HG02852 (cell line): ENCODE measurements around the gene FRMD1.

Experiments used
- ATAC-seq: cut with Tn5 transposase; IDR thresholded peaks from one replicate; pipeline ENCODE4 v1.9.1; 2021; ENCODE audit warnings: mild to moderate bottlenecking, moderate library complexity; ENCODE audit not compliant: unreplicated experiment

FRMD1 gene

GRCh38 chr6:168096271-168096764 lies 17.3 kb upstream of the FRMD1 start:
- ATAC-seq, result no peak

DNA sequence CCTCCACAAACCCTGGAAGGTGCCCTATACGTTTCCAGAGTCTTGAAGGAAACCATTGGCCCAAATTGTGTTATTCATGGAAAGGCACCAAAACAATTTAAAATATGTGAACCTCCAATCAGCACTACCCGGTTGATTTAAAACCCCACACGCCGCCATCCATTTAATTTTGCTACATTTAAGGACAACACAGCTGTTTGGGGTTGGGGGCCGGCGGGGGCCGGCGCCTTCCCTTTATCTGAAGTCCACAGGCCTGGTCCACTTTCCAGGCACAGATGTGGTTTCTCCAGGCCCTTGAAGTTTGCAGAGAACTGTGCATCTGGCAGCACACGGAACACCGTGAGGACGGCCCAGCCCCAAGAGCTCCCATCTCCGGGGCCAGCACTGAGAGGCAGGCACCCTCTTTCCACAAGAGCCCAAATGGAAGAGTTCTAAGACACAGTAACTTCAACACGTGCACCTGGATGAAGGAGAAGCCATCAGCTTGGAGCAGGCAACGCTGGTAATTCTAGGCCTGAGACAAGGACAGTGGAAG lies 16.8 kb upstream of the FRMD1 start:
- no peak for ATAC-seq

DNA sequence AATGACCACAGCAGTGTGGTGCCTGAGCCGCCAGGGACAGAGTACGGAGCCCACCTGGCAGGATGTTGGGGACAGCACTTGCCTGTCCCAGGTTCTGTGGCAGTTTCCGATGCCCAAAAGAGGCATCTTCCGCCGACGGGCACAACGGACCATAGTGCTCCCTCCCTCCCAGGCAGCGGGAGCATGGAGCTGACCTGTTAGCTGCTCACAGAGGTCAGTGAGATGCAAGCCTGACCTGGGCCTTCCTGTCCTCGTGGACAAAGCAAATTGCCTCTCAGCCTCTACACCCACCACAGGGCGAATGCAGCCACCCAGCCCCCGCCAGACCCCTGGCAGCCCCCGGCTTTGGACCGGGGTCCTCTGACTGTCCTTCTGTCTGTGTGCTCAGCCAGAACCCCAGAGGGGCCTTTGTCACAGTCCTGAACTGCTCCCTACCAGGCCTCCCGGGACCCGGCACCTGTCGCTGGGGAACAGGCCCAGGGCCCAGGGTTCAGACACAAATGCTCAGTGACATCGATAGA lies 16.2 kb upstream of the FRMD1 start:
- no peak for ATAC-seq

DNA sequence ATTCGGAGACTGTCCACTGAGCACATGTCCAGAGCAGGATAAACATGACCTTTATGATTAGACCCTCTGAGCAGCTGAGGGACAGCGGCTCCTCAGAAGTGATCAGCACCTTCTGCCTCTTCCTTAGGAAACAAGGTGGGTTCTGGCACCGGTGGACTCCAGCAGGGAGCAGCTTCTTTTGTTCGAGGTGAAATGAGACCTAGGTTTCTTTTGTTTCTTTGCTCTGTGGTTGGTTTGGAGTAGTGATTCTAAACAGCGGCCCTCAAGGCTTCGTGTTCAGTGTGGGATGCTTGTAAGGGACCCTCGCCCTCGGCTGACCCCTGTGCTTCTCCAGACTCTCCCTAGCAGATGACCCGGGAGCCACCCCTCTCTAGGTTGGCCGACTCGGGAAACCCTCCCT lies 14.6 kb upstream of the FRMD1 start:
- ATAC-seq, result no peak

GRCh38 chr6:168093071-168093505 lies 14.1 kb upstream of the FRMD1 start:
- ATAC-seq, result no peak

DNA sequence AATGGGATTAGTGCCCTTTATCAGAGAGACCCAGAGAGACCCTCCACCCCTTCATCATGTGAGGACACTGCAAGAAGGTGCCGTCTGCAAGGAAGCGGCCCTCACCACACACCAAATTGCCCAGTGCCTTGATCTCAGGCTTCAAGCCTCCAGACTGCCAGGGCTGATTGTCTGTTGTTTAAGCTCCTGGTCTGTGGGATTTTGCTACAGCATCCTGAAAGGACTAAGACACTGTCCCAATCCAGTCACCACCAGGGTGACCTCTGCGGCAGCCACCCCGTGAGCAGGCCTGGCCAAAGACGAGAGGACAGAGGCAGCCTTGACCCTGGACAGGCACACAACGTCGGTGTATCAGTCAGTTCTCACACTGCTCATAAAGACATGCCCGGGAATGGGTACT lies 13.5 kb upstream of the FRMD1 start:
- ATAC-seq, result no peak

- ATAC-seq, result no peak
Observed at GRCh38 chr6:168091381-168092264, 12.6 kb upstream of the FRMD1 start.

GRCh38 chr6:168090706-168091105 lies 11.7 kb upstream of the FRMD1 start:
- ATAC-seq, result no peak

DNA sequence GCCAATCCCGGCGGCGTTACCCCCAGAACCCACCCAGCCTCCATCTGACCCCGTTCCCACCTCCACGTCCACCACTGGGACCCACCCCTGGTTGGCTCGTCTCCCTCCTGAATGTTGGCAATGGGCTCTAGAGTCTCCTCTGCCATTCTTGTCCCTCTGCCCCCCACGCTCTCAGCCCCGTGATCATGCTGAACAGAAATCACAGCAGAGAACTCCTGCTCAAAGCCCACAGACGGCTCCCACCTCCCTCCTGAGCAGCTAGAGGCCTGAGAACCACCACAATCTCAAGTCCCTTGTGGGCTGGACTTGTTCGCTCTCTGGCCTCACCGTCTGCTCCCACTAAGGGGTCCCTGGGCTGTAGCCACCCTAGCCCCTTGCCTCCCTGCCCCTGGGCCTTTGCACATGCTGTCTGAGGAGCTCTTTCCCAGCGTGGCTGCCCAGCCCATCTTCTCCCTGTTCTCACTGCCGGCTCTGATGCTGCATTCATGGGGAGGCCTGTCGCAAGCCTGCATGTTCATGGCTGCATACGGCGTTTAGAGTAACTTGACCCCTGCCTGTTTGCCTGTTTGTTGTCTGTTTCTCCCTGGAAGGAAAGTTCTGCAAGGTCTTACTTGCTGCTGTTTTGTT lies 11.2 kb upstream of the FRMD1 start:
- ATAC-seq, result no peak

DNA sequence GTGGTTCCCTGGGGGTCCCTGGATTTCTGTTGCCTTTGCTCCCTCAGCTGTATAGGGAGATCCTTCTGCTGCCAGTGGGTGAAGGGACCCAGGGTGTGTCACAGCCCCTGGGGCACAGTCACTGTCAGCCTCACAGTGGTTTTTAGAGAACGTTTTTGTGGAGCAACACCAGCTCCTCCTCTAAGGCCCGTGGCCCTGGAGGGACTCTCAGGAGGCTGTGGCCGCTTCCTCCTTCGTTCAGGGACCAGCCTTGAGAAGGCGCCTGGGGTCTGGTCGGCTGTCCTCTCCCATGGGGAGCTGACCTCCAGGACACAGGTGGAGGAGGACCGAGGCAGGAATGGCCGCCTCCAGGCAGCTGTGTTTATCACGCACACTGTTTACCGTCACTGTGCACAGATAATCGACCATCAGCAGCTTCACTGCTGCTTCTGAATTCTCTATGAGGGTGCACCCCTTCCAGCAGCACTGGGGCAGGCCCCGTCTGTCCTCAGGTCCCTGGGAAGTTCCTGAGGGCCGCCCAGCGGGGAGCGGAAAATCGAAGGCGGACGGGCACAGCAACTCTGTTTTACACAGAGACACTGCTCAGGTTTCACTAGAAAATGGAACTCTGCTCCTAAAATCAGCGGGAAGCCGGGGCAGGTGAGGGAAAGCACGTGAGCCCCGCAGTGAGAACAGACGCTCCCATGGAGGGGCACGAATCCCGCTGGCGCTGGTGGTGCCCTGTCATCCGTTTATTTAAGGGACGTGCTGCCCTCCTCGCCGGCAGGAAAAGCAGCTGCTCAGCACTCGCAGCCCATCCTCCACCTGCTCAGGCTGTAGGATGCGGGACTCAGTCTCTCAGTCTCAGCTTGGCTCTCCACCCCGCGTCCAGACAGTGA lies 10.4 kb upstream of the FRMD1 start:
- no peak for ATAC-seq

- no peak for ATAC-seq
Observed at GRCh38 chr6:168088161-168089053, 9.4 kb upstream of the FRMD1 start.

DNA sequence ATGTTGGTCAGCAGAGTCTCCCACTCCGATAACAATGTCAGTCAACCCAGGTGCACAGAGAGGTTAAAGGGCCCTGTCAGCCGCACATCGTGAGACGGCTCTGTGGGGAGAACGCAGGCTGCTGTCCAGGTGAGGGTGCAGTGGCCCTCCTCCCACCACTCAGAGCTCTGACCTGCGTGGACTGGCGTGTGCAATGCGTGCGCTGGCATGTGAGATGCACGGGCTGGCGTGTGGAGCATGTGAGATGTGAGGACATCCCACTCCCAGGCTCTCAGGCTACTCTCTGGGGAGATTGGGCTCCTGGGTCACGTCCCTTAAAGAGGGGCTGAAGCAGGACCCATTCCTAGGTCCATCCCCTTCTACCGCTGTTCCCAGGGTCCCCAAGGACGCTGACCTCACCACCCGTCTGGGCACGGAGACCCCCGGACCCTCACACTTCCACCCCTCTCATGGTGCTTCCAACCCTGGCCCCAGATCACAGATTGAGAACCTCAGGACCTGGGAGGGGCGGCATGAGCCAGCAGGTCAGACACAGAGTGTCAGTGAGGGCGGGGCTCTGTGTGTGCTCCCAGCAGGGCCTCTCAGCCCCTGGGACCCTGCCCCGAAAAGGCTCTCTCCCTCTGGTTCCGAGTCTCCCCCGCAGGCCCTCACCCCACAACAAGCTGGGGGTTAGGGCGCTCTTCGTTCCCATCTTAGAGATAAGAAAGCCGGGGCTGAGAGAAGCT lies 8.6 kb upstream of the FRMD1 start:
- ATAC-seq, result no peak

DNA sequence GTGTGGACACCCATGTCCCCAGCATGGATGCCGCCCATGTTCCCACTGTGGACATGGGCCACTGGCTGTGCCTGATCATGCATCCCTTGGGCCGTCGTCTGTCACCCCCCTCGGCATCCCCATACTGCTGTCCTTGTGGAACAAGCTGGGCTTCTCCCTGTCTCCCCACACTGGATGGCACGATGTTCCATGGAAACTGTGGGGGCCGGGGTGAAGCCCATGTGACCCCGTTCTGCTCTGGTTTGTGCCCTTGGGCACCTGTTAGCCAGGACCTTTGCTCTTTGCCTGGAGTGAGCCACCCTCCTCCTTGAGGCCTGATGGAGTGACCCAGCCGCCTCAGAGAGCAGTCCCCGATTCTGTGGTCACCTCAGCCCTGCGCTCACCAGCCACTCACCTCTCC lies 7.6 kb upstream of the FRMD1 start:
- ATAC-seq, result no peak

DNA sequence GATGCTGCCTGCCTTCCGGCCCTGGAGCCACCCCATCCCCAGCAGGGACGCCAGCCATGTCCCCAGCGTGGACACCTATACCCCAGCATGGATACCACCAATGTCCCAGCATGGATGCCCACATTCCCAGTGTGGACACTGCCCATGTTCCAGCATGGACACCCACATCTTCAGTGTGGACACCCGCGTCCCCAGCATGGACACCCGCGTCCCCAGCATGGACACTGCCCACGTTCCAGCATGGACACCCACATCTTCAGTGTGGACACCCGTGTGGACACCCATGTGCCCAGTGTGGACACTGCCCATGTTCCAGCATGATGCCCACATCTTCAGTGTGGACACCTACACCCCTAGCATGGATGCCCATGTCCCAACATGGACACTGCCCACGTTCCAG lies 7.1 kb upstream of the FRMD1 start:
- no peak for ATAC-seq

DNA sequence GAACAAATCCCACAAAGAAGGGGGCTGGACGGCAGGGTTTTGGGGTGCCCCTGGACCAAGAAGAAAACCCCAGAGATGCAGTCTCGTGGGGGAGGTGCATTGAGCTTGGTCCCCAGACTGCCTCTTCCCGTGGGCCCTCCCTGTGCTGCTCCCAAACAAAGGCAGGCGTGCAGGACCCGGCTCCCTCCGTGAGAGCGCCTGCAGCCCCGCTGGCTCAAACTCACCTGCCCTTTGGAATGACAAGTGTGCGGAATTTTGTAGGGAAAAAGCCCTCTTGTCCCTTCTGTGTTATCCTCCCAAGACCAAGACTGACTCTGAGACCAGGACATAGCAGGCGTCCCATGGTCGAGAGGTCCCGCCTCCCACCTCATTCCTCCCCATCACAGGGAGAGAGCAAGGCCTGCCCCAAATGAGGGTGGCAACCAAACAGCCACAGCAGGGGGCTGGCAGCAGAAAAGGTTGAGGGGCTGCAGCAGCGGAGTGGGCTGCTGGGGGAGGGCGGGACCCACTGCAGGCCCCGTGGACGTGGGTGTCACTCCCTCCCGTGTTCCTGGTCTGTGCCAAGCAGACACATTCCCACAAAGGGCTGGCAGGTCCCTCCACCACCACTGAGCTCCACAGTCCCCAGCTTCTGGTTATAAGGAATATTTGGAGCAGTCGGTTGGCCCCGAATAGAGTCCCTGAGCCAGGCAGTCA lies 5.6 kb upstream of the FRMD1 start:
- no peak for ATAC-seq

GRCh38 chr6:168083514-168083885 lies 4.5 kb upstream of the FRMD1 start:
- ATAC-seq, result no peak

- no peak for ATAC-seq
Observed at GRCh38 chr6:168082860-168083513, 4.0 kb upstream of the FRMD1 start.
